H9 (cell line): ENCODE results near the gene FOXO6. TPM values are rescaled to one million over a fixed set of nuclear protein-coding genes. Genes with fewer than 3 reads are reported as not detected.
A peak's percentile ranks its signal among the peaks of the same experiment; 100 is the strongest.

Experiments used
- DNase-seq: peaks from one replicate; pipeline ENCODE4 v3.0.0-alpha.2; 2017
- H2AFZ ChIP-seq: one replicate; pipeline ENCODE4 v1.6.1; 2013; ENCODE audit warnings: mild to moderate bottlenecking, low read length, control low read depth, moderate library complexity
- H2AK5ac ChIP-seq: 2 replicates; pipeline ENCODE4 v1.6.1; 2013; ENCODE audit warnings: low read length, control low read depth, mixed read lengths; ENCODE audit not compliant: insufficient read length
- H2BK120ac ChIP-seq: one replicate; pipeline ENCODE4 v1.6.1; 2013; ENCODE audit warnings: low read depth, mild to moderate bottlenecking, low read length, control low read depth, inconsistent platforms; ENCODE audit not compliant: poor library complexity, severe bottlenecking
- H2BK12ac ChIP-seq: 2 replicates; pipeline ENCODE4 v1.6.1; 2013; ENCODE audit warnings: low read length, control low read depth, mixed read lengths, low read depth; ENCODE audit not compliant: insufficient read length
- H2BK15ac ChIP-seq: 2 replicates; pipeline ENCODE4 v1.6.1; 2013; ENCODE audit warnings: low read depth, low read length, control low read depth
- H2BK20ac ChIP-seq: one replicate; pipeline ENCODE4 v1.6.1; 2013; ENCODE audit warnings: low read depth, mild to moderate bottlenecking, low read length, control low read depth, inconsistent platforms; ENCODE audit not compliant: poor library complexity, severe bottlenecking
- H2BK5ac ChIP-seq: 2 replicates; pipeline ENCODE4 v1.6.1; 2013; ENCODE audit warnings: low read length, control low read depth, mixed read lengths; ENCODE audit not compliant: insufficient read length
- H3K14ac ChIP-seq: 2 replicates; pipeline ENCODE4 v1.6.1; 2013; ENCODE audit warnings: low read length, control low read depth; ENCODE audit not compliant: insufficient read depth
- H3K18ac ChIP-seq: 2 replicates; pipeline ENCODE4 v1.6.1; 2013; ENCODE audit warnings: low read depth, mild to moderate bottlenecking, mixed read lengths, low read length, control low read depth; ENCODE audit not compliant: insufficient read length
- H3K23ac ChIP-seq: 2 replicates; pipeline ENCODE4 v1.6.1; 2013; ENCODE audit warnings: low read length, control low read depth, mixed read lengths, low read depth; ENCODE audit not compliant: insufficient read length
- H3K23me2 ChIP-seq: 2 replicates; pipeline ENCODE4 v1.6.1; 2013; ENCODE audit warnings: low read depth, mild to moderate bottlenecking, mixed read lengths, low read length, control low read depth; ENCODE audit not compliant: insufficient read length, poor library complexity, severe bottlenecking
- H3K27ac ChIP-seq: 2 replicates; pipeline ENCODE4 v1.5.1; 2013; ENCODE audit warnings: low read length, control low read depth, mixed read lengths, low read depth; ENCODE audit not compliant: insufficient read length
- H3K27me3 ChIP-seq: 2 replicates; pipeline ENCODE4 v1.6.1; 2013; ENCODE audit warnings: low read length, control low read depth, inconsistent platforms; ENCODE audit not compliant: insufficient read depth
- H3K4ac ChIP-seq: 2 replicates; pipeline ENCODE4 v1.6.1; 2013; ENCODE audit warnings: low read depth, mild to moderate bottlenecking, control low read depth, inconsistent platforms, low read length, moderate library complexity
- H3K4me1 ChIP-seq: 2 replicates; pipeline ENCODE4 v1.6.1; 2013; ENCODE audit warnings: low read length, control low read depth, inconsistent platforms; ENCODE audit not compliant: insufficient read depth
- H3K4me2 ChIP-seq: 2 replicates; pipeline ENCODE4 v1.6.1; 2013; ENCODE audit warnings: low read length, control low read depth, mixed read lengths; ENCODE audit not compliant: insufficient read length, insufficient read depth
- H3K56ac ChIP-seq: 2 replicates; pipeline ENCODE4 v1.6.1; 2013; ENCODE audit warnings: low read depth, mild to moderate bottlenecking, mixed read lengths, low read length, control low read depth; ENCODE audit not compliant: insufficient read length
- H3K79me1 ChIP-seq: 2 replicates; pipeline ENCODE4 v1.6.1; 2013; ENCODE audit warnings: low read depth, mild to moderate bottlenecking, moderate library complexity, low read length, control low read depth, inconsistent platforms; ENCODE audit not compliant: insufficient read depth, poor library complexity, severe bottlenecking
- H3K79me2 ChIP-seq: 2 replicates; pipeline ENCODE4 v1.6.1; 2013; ENCODE audit warnings: low read length, control low read depth, inconsistent platforms; ENCODE audit not compliant: insufficient read depth
- H3K9ac ChIP-seq: 2 replicates; pipeline ENCODE4 v1.6.1; 2013; ENCODE audit warnings: low read length, control low read depth, mixed read lengths; ENCODE audit not compliant: insufficient read length; ENCODE audit errors: extremely low read depth
- H3K9me3 ChIP-seq: one replicate; pipeline ENCODE4 v1.6.1; 2013; ENCODE audit warnings: low read depth, low read length, inconsistent platforms; ENCODE audit not compliant: control insufficient read depth
- H3T11ph ChIP-seq: one replicate; pipeline ENCODE4 v1.6.1; 2013; ENCODE audit warnings: mild to moderate bottlenecking, low read length, control low read depth, inconsistent platforms
- H4K20me1 ChIP-seq: one replicate; pipeline ENCODE4 v1.6.1; 2013; ENCODE audit not compliant: control insufficient read depth, insufficient read length, insufficient read depth
- H4K5ac ChIP-seq: 2 replicates; pipeline ENCODE4 v1.6.1; 2013; ENCODE audit warnings: low read depth, mild to moderate bottlenecking, mixed read lengths, low read length, control low read depth; ENCODE audit not compliant: insufficient read length
- H4K8ac ChIP-seq: replicated peaks from 2 replicates; pipeline ENCODE4 v1.6.1; 2013; ENCODE audit warnings: low read length, control low read depth, mixed read lengths, low read depth; ENCODE audit not compliant: insufficient read length
- H4K91ac ChIP-seq: 2 replicates; pipeline ENCODE4 v1.6.1; 2013; ENCODE audit warnings: low read depth, mild to moderate bottlenecking, moderate library complexity, mixed read lengths, low read length, control low read depth; ENCODE audit not compliant: insufficient read length
- H3K27ac Mint-ChIP-seq, 3 experiments: 2 replicates in 2 of 3; 3 replicates in 1 of 3; pipeline ENCODE4 v1.8.0; 2020 to 2021; ENCODE audit warnings: mixed read lengths in 3 of 3, mild to moderate bottlenecking in 1 of 3, moderate library complexity in 1 of 3
- H3K27me3 Mint-ChIP-seq: 2 replicates; pipeline ENCODE4 v1.8.0; 2021; ENCODE audit warnings: low read depth, mild to moderate bottlenecking, moderate library complexity, mixed read lengths
- H3K36me3 Mint-ChIP-seq, 3 experiments: 2 replicates in 2 of 3; 3 replicates in 1 of 3; pipeline ENCODE4 v1.8.0; 2020 to 2021; ENCODE audit warnings: low read depth in 3 of 3, mixed read lengths in 3 of 3; ENCODE audit not compliant: insufficient read depth in 1 of 3
- H3K4me1 Mint-ChIP-seq, 2 experiments: 2 replicates each; pipeline ENCODE4 v1.8.0; 2020; ENCODE audit warnings: mixed read lengths in 2 of 2
- H3K4me3 Mint-ChIP-seq, 2 experiments: 2 replicates in 1 of 2; 3 replicates in 1 of 2; pipeline ENCODE4 v1.8.0; 2020 to 2021; ENCODE audit warnings: mild to moderate bottlenecking in 2 of 2, mixed read lengths in 2 of 2, moderate library complexity in 1 of 2
- H3K9me3 Mint-ChIP-seq, 2 experiments: 2 replicates in 1 of 2; 3 replicates in 1 of 2; pipeline ENCODE4 v1.8.0; 2020; ENCODE audit warnings: mild to moderate bottlenecking in 2 of 2, mixed read lengths in 2 of 2, moderate library complexity in 1 of 2
- CTCF ChIP-seq: fragments of 200-600 bp; sonication (generic); conservative IDR thresholded peaks from 3 replicates; pipeline ENCODE4 v1.8.0; 2021; ENCODE audit warnings: antibody characterized with exemption, mild to moderate bottlenecking
- WGBS: extraction: QIAGEN DNeasy Blood & Tissue Kit; methylation state at CpG from one replicate; pipeline ENCODE4 v1.1.7; 2013; ENCODE audit warnings: missing lambda C conversion rate, low lambda C conversion rate, mixed read lengths; ENCODE audit not compliant: insufficient read length; ENCODE audit errors: extremely low coverage; 5-methylcytosine and 5-hydroxymethylcytosine counted together
- total RNA-seq: library from RNA; stranded (reverse); gene quantifications from 2 replicates; pipeline ENCODE4 v1.2.1, GENCODE V29; 2021

Gene FOXO6
- total RNA-seq, 1 experiment from 2014 or later: 0.83 TPM

GRCh38 chr1:41370225-41370624, 9.0 kb downstream of the FOXO6 start:
- Histone ChIP-seq H3K14ac (no peak overlapping the region), H2AK5ac (no peak overlapping the region), H3T11ph (no peak overlapping the region), H4K91ac (no peak overlapping the region), H2BK5ac (no peak overlapping the region), H3K79me1 (no peaks in the 10 kb centered on the region), H4K5ac (no peak overlapping the region), H3K27ac (no peak overlapping the region), H2BK15ac (no peak overlapping the region), H3K18ac (no peak overlapping the region), H3K9me3 (no peaks in the 10 kb centered on the region), H3K56ac (no peak overlapping the region), H3K27me3 (no peaks in the 10 kb centered on the region; the same call in 1 of the 2 replicates), H2BK12ac (no peak overlapping the region), H2AFZ (no peak overlapping the region), H3K4me2 (no peak overlapping the region), H3K9ac (no peak overlapping the region), H3K4me1 (peaks cover 23% of the 10 kb centered on the region), H3K79me2 (no peaks in the 10 kb centered on the region), H2BK120ac (no peak overlapping the region), H4K8ac (no peak overlapping the region), H3K4ac (no peak overlapping the region), H3K23ac (no peak overlapping the region), H3K23me2 (peaks cover 3% of the 10 kb centered on the region), H2BK20ac (no peak overlapping the region), H4K20me1 (no peaks in the 10 kb centered on the region)
- Mint-ChIP-seq H3K36me3 (no peaks in the 10 kb centered on the region; a peak in 1 of 7 replicates), H3K27me3 (peaks cover 66% of the 10 kb centered on the region), H3K4me1 (peaks cover 54 to 66% of the 10 kb centered on the region in 2 experiments), H3K4me3 (no peak overlapping the region), H3K27ac (peak overlapping the region in 1 of 3 experiments; percentile 93; a peak in 1 of 7 replicates), H3K9me3 (no peaks in the 10 kb centered on the region)
- no peak for TF ChIP-seq CTCF
- no CpG with 5 or more reads among the region's 4 CpGs for WGBS
- DNase-seq: no peak
